ENCODE measurements around the gene SREBF1. TPM values are rescaled to one million over a fixed set of nuclear protein-coding genes. Genes with fewer than 3 reads are reported as not detected.

SREBF1 gene
- total RNA-seq (10 to 100 TPM; 27.5 to 30.9 TPM), polyA plus RNA-seq (ENCODE audit: insufficient read length in 2 of 2) (10 to 100 TPM; 60.8 to 71.8 TPM)
- long read RNA-seq, donor 1, full-length matches to known transcripts: 3 of 3 reads
- long read RNA-seq, donor 1, partial matches to known transcripts: 0 of 3 reads
- long read RNA-seq, donor 1, other reads (novel, unspliced or antisense): 0 of 3 reads
- long read RNA-seq, donor 2, partial matches to known transcripts: 40 of 40 reads
- long read RNA-seq, donor 2, other reads (novel, unspliced or antisense): 0 of 40 reads
- long read RNA-seq, donor 3, partial matches to known transcripts: 0 of 1 reads
- long read RNA-seq, donor 3, other reads (novel, unspliced or antisense): 0 of 1 reads
- long read RNA-seq, donor 4, full-length matches to known transcripts: 2 of 2 reads
- long read RNA-seq, donor 4, partial matches to known transcripts: 0 of 2 reads
- long read RNA-seq, donor 4, other reads (novel, unspliced or antisense): 0 of 2 reads

GRCh38 chr17:17836818-17837379, at the start of gene SREBF1:
Gene SREBF1 (minus strand): TSS chr17:17836986. CDS start chr17:17836817, 169 bp downstream.
- peak in 2 of 6 donors; percentile 75 to 79 for DNase-seq (ENCODE audit: low read depth in 4 of 6, low spot score in 6 of 6)
- peaks cover 6% of the 10 kb centered on the region for H3K36me3 ChIP-seq (ENCODE audit: control insufficient read depth, insufficient read depth, low read length)
- H3K4me1 ChIP-seq (ENCODE audit: control insufficient read depth, insufficient read depth, low read length): peaks cover 64% of the 10 kb centered on the region
- WGBS (ENCODE audit: insufficient coverage): under 1% methylated on average over 52 of the region's 52 CpGs
- H3K9me3 ChIP-seq (ENCODE audit: control insufficient read depth, insufficient read depth, low read length): no peaks in the 10 kb centered on the region
- peak within 1 kb of the TSS; percentile 76 for H3K4me3 ChIP-seq (ENCODE audit: low read depth, low read length)
- peak within 1 kb of the TSS; percentile 92 for H3K27ac ChIP-seq (ENCODE audit: low read depth, low read length)
- no peaks in the 10 kb centered on the region for H3K27me3 ChIP-seq (ENCODE audit: control insufficient read depth, insufficient read depth, low read length)

DNA sequence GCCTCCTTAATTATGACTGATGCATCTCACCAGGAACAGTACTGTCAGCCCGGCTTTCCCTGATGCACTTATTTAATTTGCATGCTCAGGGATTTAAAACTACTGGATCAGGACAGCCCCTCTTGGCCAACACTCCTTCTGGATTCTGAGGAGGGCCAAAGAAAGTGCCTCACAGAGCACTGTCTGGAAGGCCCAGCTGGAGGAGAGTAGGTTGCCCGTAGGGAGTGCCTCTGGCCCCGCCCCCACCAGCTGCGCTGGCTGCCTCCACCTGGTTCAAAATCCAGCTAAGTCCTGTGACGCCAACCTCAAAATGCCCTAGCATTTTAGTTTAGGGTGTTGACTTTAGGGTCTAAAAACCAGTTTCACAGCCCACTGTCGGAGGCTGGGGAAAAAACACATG, 49.4 kb upstream of the SREBF1 start:
- WGBS (ENCODE audit: insufficient coverage): 80% methylated on average over 4 of the region's 6 CpGs
- no peaks in the 10 kb centered on the region for H3K27me3 ChIP-seq (ENCODE audit: control insufficient read depth, insufficient read depth, low read length)
- peaks cover 36% of the 10 kb centered on the region for H3K4me1 ChIP-seq (ENCODE audit: control insufficient read depth, insufficient read depth, low read length)
- no peak for DNase-seq (ENCODE audit: low read depth in 4 of 6, low spot score in 6 of 6)
- H3K4me3 ChIP-seq (ENCODE audit: low read depth, low read length): no peak overlapping the region
- H3K27ac ChIP-seq (ENCODE audit: low read depth, low read length): no peak overlapping the region
- no peaks in the 10 kb centered on the region for H3K9me3 ChIP-seq (ENCODE audit: control insufficient read depth, insufficient read depth, low read length)
- H3K36me3 ChIP-seq (ENCODE audit: control insufficient read depth, insufficient read depth, low read length): peaks cover 18% of the 10 kb centered on the region

DNA sequence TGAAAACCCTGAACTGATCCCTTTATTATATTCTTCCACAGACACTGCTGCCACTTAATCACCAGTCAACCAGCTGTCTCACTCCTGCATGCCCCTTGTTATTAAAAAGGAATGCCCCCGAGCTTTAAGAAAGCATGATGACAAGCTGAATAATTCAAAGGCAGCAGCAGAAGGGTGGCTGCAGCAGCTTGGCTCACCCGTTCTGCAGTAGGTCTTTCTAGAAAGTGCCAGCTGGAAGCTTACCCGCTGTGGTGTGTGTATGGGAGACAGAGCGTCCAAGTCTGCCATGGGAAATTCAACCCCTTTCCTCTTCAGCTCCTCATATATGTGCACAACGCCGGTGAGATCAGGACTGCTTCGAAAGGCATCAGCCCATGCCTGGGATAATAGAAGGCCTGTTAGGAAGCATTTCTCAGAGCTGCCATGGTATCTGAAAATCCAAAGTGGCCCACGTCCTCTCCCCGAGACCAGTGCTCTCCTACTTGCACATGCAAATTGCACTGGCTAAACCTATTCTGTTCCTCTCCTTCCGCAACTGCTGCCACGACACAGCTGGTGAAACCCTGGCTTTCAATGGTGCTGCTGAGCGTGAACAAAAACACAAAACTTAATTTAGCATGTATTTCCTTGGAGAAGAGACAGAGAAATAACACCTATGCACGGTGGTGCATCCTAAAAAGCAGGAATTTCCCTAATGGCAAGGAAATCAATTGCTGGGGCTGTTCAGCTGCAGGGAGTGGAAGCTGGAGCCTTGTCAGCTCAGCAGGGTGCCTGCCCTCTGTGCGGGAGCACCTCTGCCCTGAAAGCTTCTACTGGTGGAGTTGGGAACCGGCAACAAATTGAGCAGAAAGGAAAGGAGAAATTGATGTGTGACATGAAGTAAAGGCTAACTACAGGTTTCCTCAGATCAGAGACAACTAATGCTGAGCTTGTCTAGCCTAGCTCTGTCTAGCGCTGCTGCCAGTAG, 47.9 kb upstream of the SREBF1 start:
- peak overlapping the region; percentile 38 for H3K27ac ChIP-seq (ENCODE audit: low read depth, low read length)
- peaks cover 47% of the 10 kb centered on the region for H3K4me1 ChIP-seq (ENCODE audit: control insufficient read depth, insufficient read depth, low read length)
- H3K4me3 ChIP-seq (ENCODE audit: low read depth, low read length): no peak overlapping the region
- H3K27me3 ChIP-seq (ENCODE audit: control insufficient read depth, insufficient read depth, low read length): no peaks in the 10 kb centered on the region
- peaks cover 27% of the 10 kb centered on the region for H3K36me3 ChIP-seq (ENCODE audit: control insufficient read depth, insufficient read depth, low read length)
- H3K9me3 ChIP-seq (ENCODE audit: control insufficient read depth, insufficient read depth, low read length): no peaks in the 10 kb centered on the region
- WGBS (ENCODE audit: insufficient coverage): 26% methylated on average over 14 of the region's 16 CpGs
- peak in 2 of 6 donors; percentile 80 to 94 for DNase-seq (ENCODE audit: low read depth in 4 of 6, low spot score in 6 of 6)

DNA sequence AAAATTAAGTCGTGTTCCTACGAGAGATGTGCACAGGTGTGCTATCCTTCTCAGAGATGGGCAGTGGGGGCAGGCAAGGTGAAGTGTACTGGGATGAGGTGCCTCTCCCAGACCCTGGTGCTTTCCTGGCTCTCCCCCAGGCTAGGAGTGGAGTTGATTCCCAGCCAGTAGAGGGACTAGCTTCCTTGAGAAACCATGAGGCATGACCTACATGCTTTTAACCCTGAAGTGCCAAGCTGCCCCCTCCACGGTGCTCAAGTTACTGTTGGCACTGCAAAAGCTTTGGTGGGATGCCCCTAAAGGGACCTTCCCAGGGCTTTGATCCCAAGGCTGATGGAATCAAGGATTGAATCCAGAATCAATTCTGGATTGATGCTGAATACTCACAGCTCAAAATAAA, 47.0 kb upstream of the SREBF1 start:
- Histone ChIP-seq H3K27ac (ENCODE audit: low read depth, low read length) (no peak overlapping the region), H3K36me3 (ENCODE audit: control insufficient read depth, insufficient read depth, low read length) (peaks cover 32% of the 10 kb centered on the region)
- 78% methylated on average over 1 of the region's 3 CpGs for WGBS (ENCODE audit: insufficient coverage)

DNA sequence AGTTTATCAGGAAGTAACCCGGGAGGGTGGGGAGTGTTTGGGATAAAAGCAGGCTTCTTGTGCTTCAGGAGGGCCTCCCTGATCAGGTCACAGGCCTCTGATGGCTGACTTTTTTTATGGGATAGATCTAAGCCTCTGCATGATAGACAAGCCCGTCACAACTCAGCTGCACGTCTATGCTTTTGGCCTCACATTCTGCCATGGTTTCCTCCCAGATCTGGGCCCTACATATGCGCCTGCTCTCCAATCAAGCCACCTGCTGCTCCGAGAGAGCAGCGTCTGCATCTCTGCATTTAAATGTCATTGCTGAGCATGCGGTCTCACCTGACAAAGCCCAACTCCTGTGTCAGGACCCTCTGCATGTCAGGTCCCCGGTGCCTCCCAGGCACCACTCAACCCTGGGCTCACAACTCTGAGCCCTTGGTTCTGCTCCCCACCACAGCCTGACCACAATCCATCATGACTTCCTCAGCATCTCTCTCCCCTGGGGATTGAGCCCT, 45.3 kb upstream of the SREBF1 start:
- H3K4me1 ChIP-seq (ENCODE audit: control insufficient read depth, insufficient read depth, low read length): peaks cover 61% of the 10 kb centered on the region
- H3K27ac ChIP-seq (ENCODE audit: low read depth, low read length): no peak overlapping the region
- 67% methylated on average over 7 of the region's 8 CpGs for WGBS (ENCODE audit: insufficient coverage)
- no peak overlapping the region for H3K4me3 ChIP-seq (ENCODE audit: low read depth, low read length)
- peaks cover 41% of the 10 kb centered on the region for H3K36me3 ChIP-seq (ENCODE audit: control insufficient read depth, insufficient read depth, low read length)
- no peaks in the 10 kb centered on the region for H3K27me3 ChIP-seq (ENCODE audit: control insufficient read depth, insufficient read depth, low read length)
- no peaks in the 10 kb centered on the region for H3K9me3 ChIP-seq (ENCODE audit: control insufficient read depth, insufficient read depth, low read length)
- DNase-seq (ENCODE audit: low read depth in 4 of 6, low spot score in 6 of 6): peak in 1 of 6 donors; percentile 59

More for the DNA sequence above, 47.0 kb upstream of the SREBF1 start:
- Histone ChIP-seq H3K4me3 (ENCODE audit: low read depth, low read length) (no peak overlapping the region), H3K4me1 (ENCODE audit: control insufficient read depth, insufficient read depth, low read length) (peaks cover 48% of the 10 kb centered on the region), H3K27me3 (ENCODE audit: control insufficient read depth, insufficient read depth, low read length) (no peaks in the 10 kb centered on the region), H3K9me3 (ENCODE audit: control insufficient read depth, insufficient read depth, low read length) (no peaks in the 10 kb centered on the region)
- DNase-seq (ENCODE audit: low read depth in 4 of 6, low spot score in 6 of 6): no peak

GRCh38 chr17:17880577-17881196, 43.9 kb upstream of the SREBF1 start:
- H3K9me3 ChIP-seq (ENCODE audit: control insufficient read depth, insufficient read depth, low read length): no peaks in the 10 kb centered on the region
- H3K4me3 ChIP-seq (ENCODE audit: low read depth, low read length): no peak overlapping the region
- H3K27me3 ChIP-seq (ENCODE audit: control insufficient read depth, insufficient read depth, low read length): no peaks in the 10 kb centered on the region
- 92% methylated on average over 8 of the region's 8 CpGs for WGBS (ENCODE audit: insufficient coverage)
- no peak overlapping the region for H3K27ac ChIP-seq (ENCODE audit: low read depth, low read length)
- peaks cover 43% of the 10 kb centered on the region for H3K36me3 ChIP-seq (ENCODE audit: control insufficient read depth, insufficient read depth, low read length)
- H3K4me1 ChIP-seq (ENCODE audit: control insufficient read depth, insufficient read depth, low read length): peaks cover 69% of the 10 kb centered on the region
- DNase-seq (ENCODE audit: low read depth in 4 of 6, low spot score in 6 of 6): no peak

DNA sequence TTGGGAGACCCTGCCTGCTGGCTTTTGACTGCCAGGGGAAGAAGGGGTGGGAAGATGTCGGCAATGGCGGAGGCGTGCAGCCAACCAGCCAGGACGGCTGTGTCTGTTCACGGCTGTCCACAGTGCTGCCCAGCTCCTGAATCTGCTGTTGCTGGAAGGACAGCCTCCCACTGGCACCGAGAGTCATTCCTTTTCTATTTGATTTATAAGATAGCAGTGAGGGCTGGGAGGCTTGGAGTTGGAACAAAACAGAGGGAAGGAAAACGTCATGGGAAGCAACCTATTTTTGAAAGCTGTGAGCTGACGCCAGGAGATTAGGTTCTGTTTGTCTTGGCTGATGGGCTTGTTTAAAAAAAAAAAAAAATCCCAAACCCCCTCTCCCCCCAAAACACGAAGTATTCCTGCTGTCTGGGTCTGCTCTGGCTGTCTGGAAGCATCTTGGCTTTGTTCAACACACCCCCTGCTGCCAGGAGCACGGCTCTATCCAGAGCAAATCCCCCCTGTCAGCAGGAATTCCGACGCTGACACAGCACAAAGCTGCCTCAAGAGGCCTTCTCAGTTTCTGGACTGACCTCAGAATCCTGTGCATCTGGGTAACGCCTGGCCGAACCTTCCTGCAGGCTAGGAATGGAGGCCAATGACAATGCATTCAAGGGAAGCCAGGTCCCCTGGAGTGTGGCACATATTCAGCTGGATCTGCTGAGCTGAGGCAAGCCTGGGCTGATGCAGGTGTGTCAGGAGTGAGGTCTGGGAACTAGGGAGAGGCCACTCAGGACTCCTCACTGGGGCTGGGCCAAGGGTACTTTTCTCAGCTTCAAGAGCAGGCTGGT, 41.0 kb upstream of the SREBF1 start:
- WGBS (ENCODE audit: insufficient coverage): 9% methylated on average over 12 of the region's 14 CpGs
- peak overlapping the region; percentile 95 for H3K27ac ChIP-seq (ENCODE audit: low read depth, low read length)
- peaks cover 46% of the 10 kb centered on the region for H3K36me3 ChIP-seq (ENCODE audit: control insufficient read depth, insufficient read depth, low read length)
- no peaks in the 10 kb centered on the region for H3K27me3 ChIP-seq (ENCODE audit: control insufficient read depth, insufficient read depth, low read length)
- H3K4me1 ChIP-seq (ENCODE audit: control insufficient read depth, insufficient read depth, low read length): peaks cover 62% of the 10 kb centered on the region
- no peak overlapping the region for H3K4me3 ChIP-seq (ENCODE audit: low read depth, low read length)
- peak in 4 of 6 donors; percentile 49 to 94 (median 83) for DNase-seq (ENCODE audit: low read depth in 4 of 6, low spot score in 6 of 6)
- H3K9me3 ChIP-seq (ENCODE audit: control insufficient read depth, insufficient read depth, low read length): no peaks in the 10 kb centered on the region

- H3K27ac ChIP-seq (ENCODE audit: low read depth, low read length): peak overlapping the region; percentile 95
- peaks cover 67% of the 10 kb centered on the region for H3K4me1 ChIP-seq (ENCODE audit: control insufficient read depth, insufficient read depth, low read length)
- H3K9me3 ChIP-seq (ENCODE audit: control insufficient read depth, insufficient read depth, low read length): no peaks in the 10 kb centered on the region
- DNase-seq (ENCODE audit: low read depth in 4 of 6, low spot score in 6 of 6): peak in 2 of 6 donors; percentile 38 to 88
- peaks cover 44% of the 10 kb centered on the region for H3K36me3 ChIP-seq (ENCODE audit: control insufficient read depth, insufficient read depth, low read length)
- 56% methylated on average over 6 of the region's 6 CpGs for WGBS (ENCODE audit: insufficient coverage)
- H3K4me3 ChIP-seq (ENCODE audit: low read depth, low read length): no peak overlapping the region
- H3K27me3 ChIP-seq (ENCODE audit: control insufficient read depth, insufficient read depth, low read length): no peaks in the 10 kb centered on the region
Observed at GRCh38 chr17:17876959-17877528, 40.3 kb upstream of the SREBF1 start.
